Activated B cell treated with CpG ODN at 0.5 μM for 24 hours (primary cell): ENCODE data around the gene HES1. TPM values are rescaled to one million over a fixed set of nuclear protein-coding genes. Genes with fewer than 3 reads are reported as not detected.

Experiments
- ATAC-seq: fragments of 200-7000 bp; cut with Tn5 transposase; one replicate; pipeline ENCODE4 v1.10.0; 2021; ENCODE audit warnings: low read depth, mild to moderate bottlenecking, moderate library complexity
- CTCF ChIA-PET: fragments of 350-600 bp; sonication (Branson Sonifier 250); formaldehyde crosslinking; loops from one replicate; lab custom pipeline; 2021; ENCODE audit warnings: antibody characterized with exemption; lab: Charles Lee
- POLR2A ChIA-PET: fragments of 350-600 bp; sonication (Branson Sonifier 250); formaldehyde crosslinking; loops from one replicate; lab custom pipeline; 2021; ENCODE audit warnings: antibody characterized with exemption; lab: Charles Lee
- DNase-seq: peaks from one replicate; pipeline ENCODE4 v3.0.0; 2022
- H3K27ac Mint-ChIP-seq: one replicate; pipeline ENCODE4 v1.8.0; 2020; ENCODE audit warnings: mixed read lengths
- H3K27me3 Mint-ChIP-seq: one replicate; pipeline ENCODE4 v1.8.0; 2021; ENCODE audit warnings: mixed read lengths
- H3K36me3 Mint-ChIP-seq: one replicate; pipeline ENCODE4 v1.8.0; 2021; ENCODE audit warnings: low read depth, mixed read lengths
- H3K4me1 Mint-ChIP-seq: one replicate; pipeline ENCODE4 v1.8.0; 2021; ENCODE audit warnings: mixed read lengths
- H3K4me3 Mint-ChIP-seq: one replicate; pipeline ENCODE4 v1.8.0; 2020; ENCODE audit warnings: mild to moderate bottlenecking, mixed read lengths
- H3K9me3 Mint-ChIP-seq: one replicate; pipeline ENCODE4 v1.8.0; 2020; ENCODE audit warnings: mixed read lengths
- CTCF ChIP-seq: fragments of 200-600 bp; IDR thresholded peaks from one replicate; pipeline ENCODE4 v1.8.0; 2022; ENCODE audit warnings: antibody characterized with exemption, mild to moderate bottlenecking
- intact Hi-C: fragments of 100-400 bp; cut with micrococcal nuclease; formaldehyde crosslinking; loops from one replicate; pipeline ENCODE4 v1.15.1; 2024
- total RNA-seq: library from RNA; stranded (reverse); gene quantifications from 2 replicates; pipeline ENCODE4 v1.2.3, GENCODE V29; 2022

Gene HES1
- total RNA-seq, 1 donor from 2014 or later: 5.9 TPM

- H3K27me3 Mint-ChIP-seq: peaks cover 36% of the 10 kb centered on the region
- no peak overlapping the region for H3K4me3 Mint-ChIP-seq
- DNase-seq: no peak
- no peak overlapping the region for H3K27ac Mint-ChIP-seq
- intact Hi-C loops: no loop called here
- no peak for TF ChIP-seq CTCF
- H3K9me3 Mint-ChIP-seq: no peaks in the 10 kb centered on the region
- no peaks in the 10 kb centered on the region for H3K36me3 Mint-ChIP-seq
- ChIA-PET CTCF (no interaction called here), POLR2A (no interaction called here)
- no peaks in the 10 kb centered on the region for H3K4me1 Mint-ChIP-seq
- ATAC-seq: no peak
These were observed 26.2 kb downstream of the HES1 start for GRCh38 chr3:194162070-194162678.

- intact Hi-C loops: no loop called here
- H3K27ac Mint-ChIP-seq: no peak overlapping the region
- no peak for TF ChIP-seq CTCF
- peaks cover 2% of the 10 kb centered on the region for H3K4me1 Mint-ChIP-seq
- H3K4me3 Mint-ChIP-seq: no peak overlapping the region
- H3K36me3 Mint-ChIP-seq: no peaks in the 10 kb centered on the region
- ChIA-PET POLR2A (no interaction called here), CTCF (no interaction called here)
- no peaks in the 10 kb centered on the region for H3K9me3 Mint-ChIP-seq
- ATAC-seq: no peak
- DNase-seq: no peak
- peaks cover 41% of the 10 kb centered on the region for H3K27me3 Mint-ChIP-seq
These were observed 27.1 kb downstream of the HES1 start for GRCh38 chr3:194162817-194163584.

GRCh38 chr3:194163697-194164096, 27.7 kb downstream of the HES1 start:
- intact Hi-C loops: no loop called here
- TF ChIP-seq CTCF: no peak
- ATAC-seq (no peak), DNase-seq (no peak)
- no peaks in the 10 kb centered on the region for H3K9me3 Mint-ChIP-seq
- no peaks in the 10 kb centered on the region for H3K36me3 Mint-ChIP-seq
- peaks cover 2% of the 10 kb centered on the region for H3K4me1 Mint-ChIP-seq
- POLR2A ChIA-PET: no interaction called here
- no peak overlapping the region for H3K4me3 Mint-ChIP-seq
- H3K27ac Mint-ChIP-seq: no peak overlapping the region
- peaks cover 41% of the 10 kb centered on the region for H3K27me3 Mint-ChIP-seq
- CTCF ChIA-PET: no interaction called here

- Mint-ChIP-seq H3K27ac (no peak overlapping the region), H3K4me3 (no peak overlapping the region), H3K4me1 (peaks cover 2% of the 10 kb centered on the region), H3K36me3 (no peaks in the 10 kb centered on the region), H3K27me3 (peaks cover 46% of the 10 kb centered on the region), H3K9me3 (no peaks in the 10 kb centered on the region)
- no peak for TF ChIP-seq CTCF
- ChIA-PET POLR2A (no interaction called here), CTCF (no interaction called here)
- ATAC-seq (no peak), DNase-seq (no peak)
- intact Hi-C loops: no loop called here
These were observed 28.9 kb downstream of the HES1 start for GRCh38 chr3:194164861-194165260.

GRCh38 chr3:194165271-194166018, 29.5 kb downstream of the HES1 start:
- H3K27ac Mint-ChIP-seq: no peak overlapping the region
- no peaks in the 10 kb centered on the region for H3K9me3 Mint-ChIP-seq
- DNase-seq (no peak), ATAC-seq (no peak)
- intact Hi-C loops: no loop called here
- ChIA-PET POLR2A (no interaction called here), CTCF (no interaction called here)
- no peaks in the 10 kb centered on the region for H3K36me3 Mint-ChIP-seq
- H3K4me1 Mint-ChIP-seq: peaks cover 2% of the 10 kb centered on the region
- H3K4me3 Mint-ChIP-seq: no peak overlapping the region
- TF ChIP-seq CTCF: no peak
- peaks cover 48% of the 10 kb centered on the region for H3K27me3 Mint-ChIP-seq
